ENCODE measurements around the gene HHIPL1. TPM values are rescaled to one million over a fixed set of nuclear protein-coding genes. Genes with fewer than 3 reads are reported as not detected.
A peak's percentile ranks its signal among the peaks of the same experiment; 100 is the strongest.

Gene HHIPL1
- total and polyA plus RNA-seq, 2 of the 8 experiments (the other 6 are each of a cell fraction or from before 2014, with no cell fraction given): 1.5 to 2.6 TPM

DNA sequence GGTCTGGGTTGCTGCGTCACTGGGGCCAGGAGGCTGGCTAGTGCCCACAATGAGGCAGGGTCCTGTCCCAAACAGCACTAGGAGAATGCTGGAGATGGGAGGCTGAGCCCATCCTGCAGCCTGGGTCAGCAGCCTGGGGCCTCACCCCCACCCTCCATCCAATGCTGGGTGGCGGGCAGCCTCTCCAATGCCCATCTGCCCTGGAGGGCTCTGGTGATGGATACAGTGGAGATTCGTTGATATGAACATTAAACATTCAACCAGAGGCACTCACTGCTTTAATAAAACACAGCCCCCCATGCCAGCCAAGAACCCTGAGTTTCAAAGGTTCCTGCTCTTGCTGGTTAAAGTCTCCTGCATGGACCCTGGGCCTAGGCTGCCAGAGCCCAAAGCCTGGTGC is 19.5 kb upstream of the HHIPL1 start:
- no peak overlapping the region for H3K4me2 ChIP-seq (ENCODE audit: insufficient read depth in 1 of 2, low read depth in 2 of 2, low read length in 2 of 2)
- H3K79me1 ChIP-seq (ENCODE audit: low read depth, low read length): no peaks in the 10 kb centered on the region
- H3K23ac ChIP-seq (ENCODE audit: insufficient read length): no peak overlapping the region
- no peak overlapping the region; the same call in 1 of the 2 replicates for H2BK15ac ChIP-seq (ENCODE audit: low read length)
- H2BK5ac ChIP-seq (ENCODE audit: low read depth, low read length): no peak overlapping the region; the same call in 1 of the 2 replicates
- H3K4me1 ChIP-seq (replicated peaks in 1 of 4; ENCODE audit: control insufficient read depth in 3 of 4, insufficient read depth in 4 of 4, low read length in 3 of 4): peaks cover 0 to 3% (median 1%) of the 10 kb centered on the region in 4 experiments; a peak in 4 of 7 replicates
- H3K27me3 ChIP-seq (replicated peaks in 1 of 4; ENCODE audit: control insufficient read depth in 3 of 4, extremely low read depth in 1 of 4, insufficient read depth in 3 of 4, low read length in 3 of 4): no peaks in the 10 kb centered on the region; a peak in 1 of 7 replicates
- no peak overlapping the region for H3K56ac ChIP-seq (replicated peaks; ENCODE audit: insufficient read length, low read depth, low read length)
- H4K91ac ChIP-seq (replicated peaks; ENCODE audit: insufficient read length, low read length): peak overlapping the region; percentile 77
- WGBS, 2 experiments (ENCODE audit: extremely low coverage in 1 of 2, insufficient coverage in 1 of 2, insufficient read length in 1 of 2, insufficient replicate concordance in 2 of 2, low coverage in 1 of 2, low lambda C conversion rate in 2 of 2, missing lambda C conversion rate in 1 of 2): 96% methylated on average over 3 of the region's 3 CpGs; no CpG with 5 or more reads in 1 of the 2 experiments
- H2AK5ac ChIP-seq (ENCODE audit: low read depth, low read length): 0 out of 2 replicates have a peak overlapping the region, but pooled peaks have one; percentile 58
- no peak overlapping the region; the same call in 1 of the 2 replicates for H4K8ac ChIP-seq (ENCODE audit: extremely low read depth, insufficient read depth, low read length)
- H3K9ac ChIP-seq (replicated peaks in 1 of 4; ENCODE audit: extremely low read depth in 1 of 4, low read depth in 3 of 4, low read length in 3 of 4): no peak overlapping the region
- H3K18ac ChIP-seq (ENCODE audit: extremely low read depth, low read length): no peak overlapping the region; the same call in 1 of the 2 replicates
- H3K4me3 ChIP-seq (ENCODE audit: extremely low read depth in 1 of 4, insufficient read depth in 2 of 4, low read depth in 3 of 4, low read length in 4 of 4): no peak overlapping the region
- H2BK20ac ChIP-seq (ENCODE audit: low read length): no peak overlapping the region
- H4K5ac ChIP-seq (ENCODE audit: insufficient read length, low read depth, low read length): no peak overlapping the region
- H3K27ac ChIP-seq (ENCODE audit: low read depth, low read length): no peak overlapping the region
- H3K79me2 ChIP-seq (ENCODE audit: control insufficient read depth in 1 of 2, insufficient read depth in 2 of 2, low read length in 2 of 2): no peaks in the 10 kb centered on the region
- H3K4ac ChIP-seq (replicated peaks; ENCODE audit: insufficient read length, low read depth, low read length): no peak overlapping the region
- no peak overlapping the region for H2BK120ac ChIP-seq (replicated peaks; ENCODE audit: low read depth, low read length)
- H3K9me3 ChIP-seq (ENCODE audit: insufficient read depth in 2 of 2, low read depth in 1 of 2, low read length in 1 of 2): no peaks in the 10 kb centered on the region
- H3K23me2 ChIP-seq (ENCODE audit: low read depth, low read length): peaks cover 5% of the 10 kb centered on the region; the same call in 1 of the 2 replicates
- H4K20me1 ChIP-seq (replicated peaks in 1 of 2; ENCODE audit: control insufficient read depth in 1 of 2, insufficient read depth in 2 of 2, low read length in 2 of 2): peaks cover 0 to 4% of the 10 kb centered on the region in 2 experiments
- no peak for FAIRE-seq
- CTCF ChIA-PET (ENCODE audit: partially characterized antibody): interaction anchor here (0.7 to 4.8 kb wide), 8 partner anchors 10 to 111 kb away, joined by 3 to 32 read pairs (median 4); no protein-coding TSS in a partner anchor
- TF ChIP-seq, protein P1, sequence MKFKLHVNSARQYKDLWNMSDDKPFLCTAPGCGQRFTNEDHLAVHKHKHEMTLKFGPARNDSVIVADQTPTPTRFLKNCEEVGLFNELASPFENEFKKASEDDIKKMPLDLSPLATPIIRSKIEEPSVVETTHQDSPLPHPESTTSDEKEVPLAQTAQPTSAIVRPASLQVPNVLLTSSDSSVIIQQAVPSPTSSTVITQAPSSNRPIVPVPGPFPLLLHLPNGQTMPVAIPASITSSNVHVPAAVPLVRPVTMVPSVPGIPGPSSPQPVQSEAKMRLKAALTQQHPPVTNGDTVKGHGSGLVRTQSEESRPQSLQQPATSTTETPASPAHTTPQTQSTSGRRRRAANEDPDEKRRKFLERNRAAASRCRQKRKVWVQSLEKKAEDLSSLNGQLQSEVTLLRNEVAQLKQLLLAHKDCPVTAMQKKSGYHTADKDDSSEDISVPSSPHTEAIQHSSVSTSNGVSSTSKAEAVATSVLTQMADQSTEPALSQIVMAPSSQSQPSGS (IDR thresholded peaks at IDR 0.05; ENCODE audit: low read length): no peak
- TF ChIP-seq PHF8 (conservative IDR thresholded peaks at IDR 0.05; ENCODE audit: low read depth, low read length): no peak
- TF ChIP-seq, protein P2, sequence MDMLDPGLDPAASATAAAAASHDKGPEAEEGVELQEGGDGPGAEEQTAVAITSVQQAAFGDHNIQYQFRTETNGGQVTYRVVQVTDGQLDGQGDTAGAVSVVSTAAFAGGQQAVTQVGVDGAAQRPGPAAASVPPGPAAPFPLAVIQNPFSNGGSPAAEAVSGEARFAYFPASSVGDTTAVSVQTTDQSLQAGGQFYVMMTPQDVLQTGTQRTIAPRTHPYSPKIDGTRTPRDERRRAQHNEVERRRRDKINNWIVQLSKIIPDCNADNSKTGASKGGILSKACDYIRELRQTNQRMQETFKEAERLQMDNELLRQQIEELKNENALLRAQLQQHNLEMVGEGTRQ (IDR thresholded peaks at IDR 0.05; ENCODE audit: low read length): no peak
- no peak for TF ChIP-seq CEBPB (IDR thresholded peaks at IDR 0.05; ENCODE audit: low read depth, low read length)
- no peak for TF ChIP-seq POLR2AphosphoS5 (IDR thresholded peaks at IDR 0.05; ENCODE audit: low read depth, low read length)
- TF ChIP-seq YY1 (IDR thresholded peaks at IDR 0.05; ENCODE audit: low read depth, low read length): no peak
- no peak overlapping the region for H3K14ac ChIP-seq (ENCODE audit: insufficient read length)
- peak overlapping the region; percentile 60; the same call in 1 of the 2 replicates for H2BK12ac ChIP-seq (ENCODE audit: low read depth, low read length)
- no peaks in the 10 kb centered on the region for H3K36me3 ChIP-seq (ENCODE audit: control insufficient read depth in 2 of 4, insufficient read depth in 4 of 4, low read length in 3 of 4)
- H2AFZ ChIP-seq (ENCODE audit: low read length): no peak overlapping the region
- POLR2A ChIA-PET (ENCODE audit: partially characterized antibody): no interaction called here
- no peak for DNase-seq (ENCODE audit: low read depth in 1 of 2, low spot score in 2 of 2)

Data from H1 (cell line).